Testis (tissue), 2 donors: ENCODE measurements around the gene C1S.

Experiments used
- CTCF ChIP-seq, 3 experiments: fragments of 450-650 bp in 2 of 3; fragments of 200-600 bp in 1 of 3; sonication (generic) in 1 of 3; IDR thresholded peaks; one replicate each; pipeline ENCODE4 v1.5.1; 2016 to 2019; ENCODE audit warnings: antibody characterized with exemption in 3 of 3, mild to moderate bottlenecking in 2 of 3, moderate library complexity in 1 of 3
- POLR2A ChIP-seq: fragments of 450-650 bp; IDR thresholded peaks from one replicate; pipeline ENCODE4 v1.6.1; 2017; ENCODE audit warnings: antibody characterized with exemption, mild to moderate bottlenecking, moderate library complexity

GRCh38 chr12:7102582-7102981 lies 42.1 kb downstream of the C1S start:
- TF ChIP-seq CTCF (IDR thresholded peaks at IDR 0.05) = no peak
- no peak for TF ChIP-seq POLR2A
